Naive thymus-derived CD4-positive, alpha-beta T cell (primary cell): ENCODE measurements around the gene SIRT2. TPM values are rescaled to one million over a fixed set of nuclear protein-coding genes. Genes with fewer than 3 reads are reported as not detected.
A peak's percentile ranks its signal among the peaks of the same experiment; 100 is the strongest.

Source experiments
- ATAC-seq: fragments of 150-1000 bp; cut with Tn5 transposase; 2 replicates; pipeline ENCODE4 v1.10.0; 2021; ENCODE audit warnings: mild to moderate bottlenecking, moderate library complexity
- CTCF ChIA-PET: fragments of 350-600 bp; sonication (Branson Sonifier 250); formaldehyde crosslinking; loops from one replicate; lab custom pipeline; 2021; ENCODE audit warnings: antibody characterized with exemption; lab: Charles Lee
- POLR2A ChIA-PET: fragments of 350-600 bp; sonication (Branson Sonifier 250); formaldehyde crosslinking; loops from one replicate; lab custom pipeline; 2021; ENCODE audit warnings: antibody characterized with exemption, inconsistent platforms; lab: Charles Lee
- DNase-seq, 9 donors: peaks; one replicate each; pipeline versions ENCODE4 v3.0.0 to v3.0.0-alpha.2; 2020 to 2022; ENCODE audit warnings: mixed read lengths in 1 of 9
- H3K27ac ChIP-seq: one replicate; pipeline ENCODE4 v1.7.0; 2013; ENCODE audit warnings: mild to moderate bottlenecking, low read depth, low read length, moderate library complexity
- H3K27me3 ChIP-seq, 2 donors: one replicate each; pipeline ENCODE4 v1.7.0; 2013; ENCODE audit warnings: low read length in 2 of 2, mild to moderate bottlenecking in 2 of 2, moderate library complexity in 2 of 2; ENCODE audit not compliant: control insufficient read depth in 2 of 2, insufficient read depth in 2 of 2
- H3K36me3 ChIP-seq, 3 experiments: 1 replicate in 2 of 3; 2 replicates in 1 of 3; pipeline ENCODE4 v1.7.0; 2013; ENCODE audit warnings: low read length in 3 of 3, mild to moderate bottlenecking in 3 of 3, moderate library complexity in 1 of 3; ENCODE audit not compliant: insufficient read depth in 3 of 3, control insufficient read depth in 2 of 3
- H3K4me1 ChIP-seq, 2 donors: one replicate each; pipeline ENCODE4 v1.7.0; 2013; ENCODE audit warnings: low read length in 2 of 2, mild to moderate bottlenecking in 2 of 2, moderate library complexity in 1 of 2; ENCODE audit not compliant: control insufficient read depth in 2 of 2, insufficient read depth in 2 of 2
- H3K4me3 ChIP-seq: 2 replicates; pipeline ENCODE4 v1.7.0; 2013; ENCODE audit warnings: mild to moderate bottlenecking, low read length
- H3K9me3 ChIP-seq, 3 experiments: 1 replicate in 2 of 3; 2 replicates in 1 of 3; pipeline ENCODE4 v1.7.0; 2013; ENCODE audit warnings: low read length in 3 of 3; ENCODE audit not compliant: control insufficient read depth in 2 of 3
- H3K27ac Mint-ChIP-seq, 9 donors: one replicate each; pipeline ENCODE4 v1.8.0; 2020 to 2022; ENCODE audit warnings: mixed read lengths in 9 of 9, mild to moderate bottlenecking in 8 of 9, moderate library complexity in 5 of 9, inconsistent platforms in 2 of 9
- H3K27me3 Mint-ChIP-seq, 5 donors: one replicate each; pipeline ENCODE4 v1.8.0; 2021 to 2022; ENCODE audit warnings: mixed read lengths in 5 of 5, mild to moderate bottlenecking in 1 of 5
- H3K36me3 Mint-ChIP-seq, 5 donors: one replicate each; pipeline ENCODE4 v1.8.0; 2020 to 2022; ENCODE audit warnings: mixed read lengths in 5 of 5, mild to moderate bottlenecking in 3 of 5, inconsistent platforms in 1 of 5
- H3K4me1 Mint-ChIP-seq, 7 donors: one replicate each; pipeline ENCODE4 v1.8.0; 2020 to 2022; ENCODE audit warnings: mixed read lengths in 7 of 7, mild to moderate bottlenecking in 3 of 7, inconsistent platforms in 1 of 7
- H3K4me3 Mint-ChIP-seq, 10 donors: one replicate each; pipeline ENCODE4 v1.8.0; 2020 to 2022; ENCODE audit warnings: mild to moderate bottlenecking in 10 of 10, mixed read lengths in 10 of 10, moderate library complexity in 6 of 10, inconsistent platforms in 2 of 10
- H3K9me3 Mint-ChIP-seq, 11 donors: one replicate each; pipeline ENCODE4 v1.8.0; 2020 to 2022; ENCODE audit warnings: mixed read lengths in 11 of 11, mild to moderate bottlenecking in 4 of 11, inconsistent platforms in 1 of 11, moderate library complexity in 1 of 11
- intact Hi-C, 2 donors: fragments of 100-400 bp; cut with micrococcal nuclease; formaldehyde crosslinking; loops; one replicate each; pipeline ENCODE4 v1.15.1; 2023
- polyA plus RNA-seq, 2 donors: library from polyadenylated mRNA; unstranded; fragments of 300-500 nt; fragmentation: Illumina TruSeq; gene quantifications; one replicate each; pipeline ENCODE4 v1.2.3, GENCODE V29; 2021
- total RNA-seq, 6 experiments: library from RNA in 5 of 6; stranded (reverse) in 5 of 6; gene quantifications; 1 replicate in 5 of 6; 2 replicates in 1 of 6; pipeline ENCODE4 v1.2.3 and lab custom pipeline; 2021 to 2026

SIRT2 gene
- total RNA-seq (10 to 100 TPM; 42.9 to 78.5 (median 54.0) TPM), polyA plus RNA-seq (10 to 100 TPM; 30.7 to 39.5 TPM), total RNA-seq (lab: John Stamatoyannopoulos, UW) (84.9 reads per million, percentile 82 among the genes with 10 or more reads in this experiment)

DNA sequence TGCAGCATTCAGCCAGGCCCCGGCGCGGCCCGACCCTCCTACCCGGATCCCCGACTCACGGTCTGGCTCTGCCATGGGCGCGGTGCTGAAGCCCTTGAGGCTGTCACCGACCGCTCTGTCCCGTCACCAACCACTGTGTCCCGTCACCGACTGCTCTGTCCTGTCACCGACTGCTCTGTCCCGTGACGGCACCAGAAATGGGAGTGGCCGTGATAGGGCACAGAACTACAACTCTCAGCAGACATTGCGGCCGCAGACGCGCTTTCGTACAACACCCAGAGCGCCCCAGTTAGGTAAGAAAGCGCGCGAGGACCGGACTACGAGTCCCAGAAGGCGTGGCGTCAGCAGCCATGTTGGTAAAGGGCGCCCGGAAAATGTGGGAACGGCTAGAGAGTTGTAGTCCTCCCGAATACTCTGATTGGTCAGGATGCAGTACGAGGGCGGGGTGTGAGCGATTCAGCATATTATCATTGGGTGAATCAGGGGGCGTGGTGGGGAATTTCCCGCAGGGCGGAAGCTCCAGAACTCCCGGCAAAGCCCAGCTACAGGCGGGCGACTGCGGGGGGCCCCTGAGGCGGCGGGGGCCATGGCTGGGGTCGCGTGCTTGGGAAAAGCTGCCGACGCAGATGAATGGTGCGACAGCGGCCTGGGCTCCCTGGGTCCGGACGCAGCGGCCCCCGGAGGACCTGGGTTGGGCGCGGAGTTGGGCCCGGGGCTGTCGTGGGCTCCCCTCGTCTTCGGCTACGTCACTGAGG, at the start of gene SIRT2, which contains the start of gene NFKBIB:
Gene SIRT2 (minus strand): TSS at position 172 of the 755 bp plus-strand sequence. CDS start 97 bp downstream, at position 75.
Gene NFKBIB (plus strand): TSS at position 523 of the 755 bp plus-strand sequence. CDS start 64 bp downstream, at position 587.
- Histone ChIP-seq H3K9me3 (no peaks in the 10 kb centered on the region), H3K4me1 (peaks cover 15 to 29% of the 10 kb centered on the region in 2 donors), H3K27ac (peak within 1 kb of the TSS; percentile 97), H3K27me3 (no peaks in the 10 kb centered on the region), H3K36me3 (peaks cover 0 to 9% (median 0%) of the 10 kb centered on the region in 3 experiments), H3K4me3 (peak within 1 kb of the TSS; percentile 74)
- CTCF ChIA-PET: interaction anchor here (1.0 to 1.9 kb wide), 3 partner anchors 31 to 497 kb away, joined by 3 to 21 read pairs (median 5); partner anchors contain the start of genes FAM98C, MRPS12 and SARS2
- no peaks in the 10 kb centered on the region for H3K27me3 Mint-ChIP-seq
- DNase-seq (peak; percentile 86 to 100 (median 99)), ATAC-seq (peak; percentile 93)
- peak within 1 kb of the TSS; percentile 88 to 100 (median 96) for H3K4me3 Mint-ChIP-seq
- H3K27ac Mint-ChIP-seq: peak within 1 kb of the TSS; percentile 86 to 99 (median 94)
- H3K4me1 Mint-ChIP-seq: peaks cover 27 to 74% (median 50%) of the 10 kb centered on the region in 7 donors
- peaks cover 0 to 2% (median 0%) of the 10 kb centered on the region in 11 donors for H3K9me3 Mint-ChIP-seq
- intact Hi-C loops: loop anchor here (1.0 kb wide), 11 partner anchors 21 to 525 kb away; partner anchors contain the start of genes ECH1 (in 2 of the 2), MRPS12 (in 2 of the 2), PSMD8 (in 2 of the 2) and RINL (in 2 of the 2)
- POLR2A ChIA-PET: interaction anchor here (1.0 to 2.2 kb wide), 9 partner anchors 12 to 130 kb away, joined by 3 to 12 read pairs (median 3); partner anchors contain the start of genes CCER2, MRPS12, RINL and SARS2
- H3K36me3 Mint-ChIP-seq: peaks cover 5 to 24% (median 10%) of the 10 kb centered on the region in 5 donors

- Mint-ChIP-seq H3K4me3 (no peak overlapping the region), H3K9me3 (no peaks in the 10 kb centered on the region), H3K27me3 (peaks cover 0 to 18% (median 0%) of the 10 kb centered on the region in 5 donors), H3K4me1 (peaks cover 4 to 18% (median 14%) of the 10 kb centered on the region in 7 donors), H3K27ac (no peak overlapping the region), H3K36me3 (no peaks in the 10 kb centered on the region)
- ChIA-PET POLR2A (interaction anchor here (0.7 kb wide), 1 partner anchor 9 kb away, joined by 3 read pairs; no protein-coding TSS in a partner anchor), CTCF (no interaction called here)
- DNase-seq (no peak), ATAC-seq (no peak)
- Histone ChIP-seq H3K4me1 (peaks cover 0 to 4% of the 10 kb centered on the region in 2 donors), H3K27me3 (no peaks in the 10 kb centered on the region), H3K4me3 (no peak overlapping the region), H3K9me3 (no peaks in the 10 kb centered on the region), H3K36me3 (no peaks in the 10 kb centered on the region), H3K27ac (no peak overlapping the region)
- intact Hi-C loops: no loop called here
Measured at GRCh38 chr19:38946229-38947010, 47.0 kb upstream of the SIRT2 start.

DNA sequence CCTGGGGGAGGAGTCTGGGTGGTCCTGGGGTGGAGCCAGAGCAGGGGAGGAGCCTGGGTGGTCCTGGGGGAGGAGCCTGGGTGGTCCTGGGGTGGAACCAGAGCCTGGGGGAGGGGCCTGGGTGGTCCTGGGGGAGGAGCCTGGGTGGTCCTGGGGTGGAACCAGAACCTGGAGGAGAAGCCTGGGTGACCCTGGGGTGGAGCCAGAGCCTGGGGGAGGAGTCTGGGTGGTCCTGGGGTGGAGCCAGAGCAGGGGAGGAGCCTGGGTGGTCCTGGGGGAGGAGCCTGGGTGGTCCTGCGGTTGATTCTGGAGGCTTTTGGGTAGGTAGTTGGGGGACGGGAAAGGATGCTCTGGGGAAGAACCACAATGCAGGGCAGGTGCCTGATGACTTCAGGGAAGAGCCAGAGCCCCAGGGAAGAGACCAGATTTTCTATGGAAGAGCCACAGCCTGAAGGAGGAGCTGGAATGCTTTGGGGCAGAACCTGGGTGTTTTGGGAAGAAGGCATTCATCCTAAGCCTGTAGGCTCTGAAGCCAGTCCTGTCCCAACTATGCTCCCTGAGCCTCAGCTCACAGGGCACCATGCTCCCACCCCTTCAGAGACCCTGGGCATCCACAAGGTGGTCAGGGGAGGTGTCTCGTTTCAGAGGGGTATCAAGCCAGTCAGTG, 46.3 kb upstream of the SIRT2 start:
- H3K27me3 ChIP-seq: no peaks in the 10 kb centered on the region
- Mint-ChIP-seq H3K27ac (no peak overlapping the region), H3K9me3 (peaks cover 0 to 2% (median 0%) of the 10 kb centered on the region in 11 donors), H3K4me1 (peaks cover 7 to 25% (median 15%) of the 10 kb centered on the region in 7 donors), H3K27me3 (peaks cover 4 to 22% (median 6%) of the 10 kb centered on the region in 5 donors), H3K4me3 (no peak overlapping the region), H3K36me3 (no peaks in the 10 kb centered on the region)
- no peak for ATAC-seq
- ChIA-PET POLR2A (interaction anchor here (0.7 kb wide), 1 partner anchor 8 kb away, joined by 3 read pairs; no protein-coding TSS in a partner anchor), CTCF (no interaction called here)
- no peaks in the 10 kb centered on the region for H3K9me3 ChIP-seq
- DNase-seq: no peak
- H3K4me3 ChIP-seq: no peak overlapping the region
- intact Hi-C loops: no loop called here
- no peak overlapping the region for H3K27ac ChIP-seq
- H3K36me3 ChIP-seq: no peaks in the 10 kb centered on the region
- H3K4me1 ChIP-seq: peaks cover 0 to 4% of the 10 kb centered on the region in 2 donors

DNA sequence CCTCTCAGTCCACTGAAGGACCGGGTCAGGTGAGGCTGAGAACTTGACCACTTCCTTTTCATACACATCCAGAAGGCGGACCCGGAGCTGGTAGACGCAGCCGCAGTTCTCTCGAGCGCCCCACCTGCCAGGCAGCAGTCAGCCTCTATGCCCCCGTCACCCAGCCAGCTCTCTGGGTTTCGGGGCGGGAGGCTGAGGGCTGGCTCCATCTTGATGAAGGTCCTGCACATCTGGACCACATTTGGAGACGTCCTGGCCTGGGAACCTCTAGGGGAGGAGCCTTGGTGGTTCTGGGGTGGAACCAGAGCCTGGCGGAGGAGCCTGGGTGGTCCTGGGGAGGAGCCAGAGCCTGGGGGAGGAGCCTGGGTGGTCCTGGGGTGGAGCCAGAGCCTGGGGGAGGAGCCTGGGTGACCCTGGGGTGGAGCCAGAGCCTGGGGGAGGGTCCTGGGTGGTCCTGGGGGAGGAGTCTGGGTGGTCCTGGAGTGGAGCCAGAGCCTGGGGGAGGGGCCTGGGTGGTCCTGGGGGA, 45.6 kb upstream of the SIRT2 start:
- H3K27ac Mint-ChIP-seq: no peak overlapping the region
- ATAC-seq: no peak
- H3K4me3 Mint-ChIP-seq: no peak overlapping the region
- H3K36me3 Mint-ChIP-seq: no peaks in the 10 kb centered on the region
- H3K27me3 Mint-ChIP-seq: peaks cover 4 to 26% (median 6%) of the 10 kb centered on the region in 5 donors
- no peak for DNase-seq
- ChIA-PET POLR2A (no interaction called here), CTCF (interaction anchor here (1.4 kb wide), 1 partner anchor 15 kb away, joined by 4 read pairs; the partner anchor contains the start of genes MRPS12 and SARS2)
- no peak overlapping the region for H3K27ac ChIP-seq
- intact Hi-C loops: no loop called here
- peaks cover 0 to 2% (median 0%) of the 10 kb centered on the region in 11 donors for H3K9me3 Mint-ChIP-seq
- no peak overlapping the region for H3K4me3 ChIP-seq
- H3K4me1 ChIP-seq: no peaks in the 10 kb centered on the region
- H3K27me3 ChIP-seq: no peaks in the 10 kb centered on the region
- no peaks in the 10 kb centered on the region for H3K36me3 ChIP-seq
- no peaks in the 10 kb centered on the region for H3K9me3 ChIP-seq
- peaks cover 3 to 27% (median 11%) of the 10 kb centered on the region in 7 donors for H3K4me1 Mint-ChIP-seq

DNA sequence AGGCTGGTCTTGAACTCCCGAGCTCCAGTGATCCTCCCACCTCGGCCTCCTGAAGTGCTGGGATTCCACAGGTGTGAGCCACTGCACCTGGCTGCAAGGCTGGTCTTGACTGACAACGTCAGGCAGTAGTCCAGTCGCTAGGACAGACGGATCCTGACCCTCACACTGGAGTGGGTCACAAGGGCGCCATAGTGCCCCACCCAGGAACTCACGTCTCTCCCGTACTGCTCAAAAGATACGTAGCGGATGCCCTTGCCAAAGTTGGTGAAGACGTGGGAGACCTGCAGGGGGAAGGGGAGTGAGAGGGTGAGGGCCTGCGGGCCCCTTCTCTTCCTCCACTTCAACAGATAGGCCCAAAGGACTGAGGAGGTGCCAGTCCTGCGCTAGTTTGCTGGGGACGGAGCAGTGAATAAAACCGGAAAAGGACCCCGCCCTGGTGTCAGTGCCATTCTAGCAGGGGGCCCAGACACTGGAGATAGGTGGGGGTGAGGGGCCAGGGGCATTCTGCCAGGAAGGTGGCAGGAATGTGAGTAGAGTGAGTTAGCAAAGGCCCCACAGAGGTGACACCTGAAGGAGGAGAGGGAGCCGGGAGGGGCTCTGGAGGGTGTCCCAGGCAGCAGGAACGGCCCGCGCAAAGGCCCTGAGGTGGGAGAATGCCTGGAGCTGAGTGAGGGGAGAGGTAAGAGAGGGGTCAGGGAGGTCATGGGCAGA, 43.2 kb upstream of the SIRT2 start:
- Mint-ChIP-seq H3K9me3 (peaks cover 0 to 2% (median 0%) of the 10 kb centered on the region in 11 donors), H3K27ac (no peak overlapping the region), H3K36me3 (no peaks in the 10 kb centered on the region), H3K4me1 (peaks cover 0 to 21% (median 6%) of the 10 kb centered on the region in 7 donors), H3K27me3 (peaks cover 4 to 25% (median 5%) of the 10 kb centered on the region in 5 donors), H3K4me3 (no peak overlapping the region)
- no peaks in the 10 kb centered on the region for H3K27me3 ChIP-seq
- CTCF ChIA-PET: no interaction called here
- POLR2A ChIA-PET: no interaction called here
- intact Hi-C loops: no loop called here
- no peaks in the 10 kb centered on the region for H3K36me3 ChIP-seq
- DNase-seq (no peak), ATAC-seq (no peak)
- H3K4me3 ChIP-seq: no peak overlapping the region
- no peaks in the 10 kb centered on the region for H3K4me1 ChIP-seq
- H3K27ac ChIP-seq: no peak overlapping the region
- no peaks in the 10 kb centered on the region for H3K9me3 ChIP-seq
